ENCODE measurements around the gene ID4. TPM values are rescaled to one million over a fixed set of nuclear protein-coding genes. Genes with fewer than 3 reads are reported as not detected.

The ID4 gene
- total and polyA plus RNA-seq, 2 of the 8 experiments (the other 6 are each of a cell fraction or from before 2014, with no cell fraction given), result 2.0 to 8.3 TPM

GRCh38 chr6:19802656-19803055, 34.5 kb upstream of the ID4 start:
- Histone ChIP-seq H2BK12ac (ENCODE audit: low read depth, low read length) (no peak overlapping the region), H3K14ac (ENCODE audit: insufficient read length) (no peak overlapping the region), H2BK5ac (ENCODE audit: low read depth, low read length) (no peak overlapping the region), H3K18ac (ENCODE audit: extremely low read depth, low read length) (no peak overlapping the region), H2AFZ (ENCODE audit: low read length) (no peak overlapping the region), H2BK120ac (replicated peaks; ENCODE audit: low read depth, low read length) (no peak overlapping the region), H3K4ac (replicated peaks; ENCODE audit: insufficient read length, low read depth, low read length) (peak overlapping the region; percentile 53), H3K56ac (replicated peaks; ENCODE audit: insufficient read length, low read depth, low read length) (no peak overlapping the region), H3K36me3 (ENCODE audit: control insufficient read depth in 2 of 4, insufficient read depth in 4 of 4, low read length in 3 of 4) (no peaks in the 10 kb centered on the region), H3K23ac (ENCODE audit: insufficient read length) (no peak overlapping the region), H4K20me1 (replicated peaks in 1 of 2; ENCODE audit: control insufficient read depth in 1 of 2, insufficient read depth in 2 of 2, low read length in 2 of 2) (no peaks in the 10 kb centered on the region), H3K9ac (replicated peaks in 1 of 4; ENCODE audit: extremely low read depth in 1 of 4, low read depth in 3 of 4, low read length in 3 of 4) (no peak overlapping the region), H3K23me2 (ENCODE audit: low read depth, low read length) (peaks cover 5% of the 10 kb centered on the region; the same call in 1 of the 2 replicates), H3K4me3 (ENCODE audit: extremely low read depth in 1 of 4, insufficient read depth in 2 of 4, low read depth in 3 of 4, low read length in 4 of 4) (no peak overlapping the region), H3K79me1 (ENCODE audit: low read depth, low read length) (no peaks in the 10 kb centered on the region), H4K91ac (replicated peaks; ENCODE audit: insufficient read length, low read length) (no peak overlapping the region), H2BK20ac (ENCODE audit: low read length) (no peak overlapping the region), H2AK5ac (ENCODE audit: low read depth, low read length) (no peak overlapping the region), H3K4me2 (ENCODE audit: insufficient read depth in 1 of 2, low read depth in 2 of 2, low read length in 2 of 2) (no peak overlapping the region), H2BK15ac (ENCODE audit: low read length) (no peak overlapping the region), H3K79me2 (ENCODE audit: control insufficient read depth in 1 of 2, insufficient read depth in 2 of 2, low read length in 2 of 2) (no peaks in the 10 kb centered on the region), H3K9me3 (ENCODE audit: insufficient read depth in 2 of 2, low read depth in 1 of 2, low read length in 1 of 2) (peaks cover 0 to 7% of the 10 kb centered on the region in 2 experiments; a peak in 1 of 4 replicates), H4K8ac (ENCODE audit: extremely low read depth, insufficient read depth, low read length) (no peak overlapping the region), H4K5ac (ENCODE audit: insufficient read length, low read depth, low read length) (no peak overlapping the region), H3K27me3 (replicated peaks in 1 of 4; ENCODE audit: control insufficient read depth in 3 of 4, extremely low read depth in 1 of 4, insufficient read depth in 3 of 4, low read length in 3 of 4) (no peaks in the 10 kb centered on the region; a peak in 1 of 7 replicates), H3K4me1 (replicated peaks in 1 of 4; ENCODE audit: control insufficient read depth in 3 of 4, insufficient read depth in 4 of 4, low read length in 3 of 4) (peaks cover 0 to 7% (median 3%) of the 10 kb centered on the region in 4 experiments; a peak in 4 of 7 replicates), H3K27ac (ENCODE audit: low read depth, low read length) (no peak overlapping the region)
- no peak for FAIRE-seq
- ChIA-PET POLR2A (ENCODE audit: partially characterized antibody) (interaction anchor here (3.2 kb wide), 1 partner anchor 35 kb away, joined by 25 read pairs; the partner anchor contains the start of gene ID4), CTCF (ENCODE audit: partially characterized antibody) (interaction anchor here (0.9 kb wide), 1 partner anchor 107 kb away, joined by 3 read pairs; no protein-coding TSS in a partner anchor)
- 85% methylated on average over 6 of the region's 6 CpGs; no CpG with 5 or more reads in 1 of the 2 experiments for WGBS, 2 experiments (ENCODE audit: extremely low coverage in 1 of 2, insufficient coverage in 1 of 2, insufficient read length in 1 of 2, insufficient replicate concordance in 2 of 2, low coverage in 1 of 2, low lambda C conversion rate in 2 of 2, missing lambda C conversion rate in 1 of 2)
- DNase-seq (ENCODE audit: low read depth in 1 of 2, low spot score in 2 of 2), result no peak
- TF ChIP-seq USF2 (IDR thresholded peaks at IDR 0.05; ENCODE audit: low read length) (no peak), SIRT6 (IDR thresholded peaks at IDR 0.05; ENCODE audit: low read length) (no peak), EGR1 (IDR thresholded peaks at IDR 0.05; ENCODE audit: borderline replicate concordance, low read depth, low read length) (no peak), JUND (IDR thresholded peaks at IDR 0.05; ENCODE audit: low read length) (no peak)

Measured in H1 (cell line).